CD14-positive monocyte (primary cell): ENCODE measurements around the gene LRRC49. TPM values are rescaled to one million over a fixed set of nuclear protein-coding genes. Genes with fewer than 3 reads are reported as not detected.
"Not testable (repeated sequence)": the region's sequence is repeated elsewhere in the genome, so short reads cannot be mapped to it uniquely, and the experiment has no call there.

ENCODE experiments used
- DNase-seq, 3 donors: peaks; one replicate each; pipeline ENCODE4 v3.0.0-alpha.2; 2011 to 2022
- H2AFZ ChIP-seq: 2 replicates; pipeline ENCODE4 v1.6.0; 2012; ENCODE audit warnings: mild to moderate bottlenecking, low read depth, low read length, inconsistent platforms; ENCODE audit not compliant: insufficient read depth, poor library complexity, severe bottlenecking
- H3K27ac ChIP-seq, 2 donors: 1 replicate in 1 of 2; 2 replicates in 1 of 2; pipeline ENCODE4 v1.5.1; 2012 to 2013; ENCODE audit warnings: low read length in 2 of 2, control low read depth in 1 of 2, inconsistent platforms in 1 of 2, low read depth in 1 of 2, mild to moderate bottlenecking in 1 of 2
- H3K27me3 ChIP-seq, 2 donors: one replicate each; pipeline versions ENCODE4 v1.6.0 to v1.6.1; 2011 to 2013; ENCODE audit warnings: low read length in 2 of 2; ENCODE audit not compliant: control insufficient read depth in 2 of 2, insufficient read depth in 2 of 2
- H3K36me3 ChIP-seq, 2 donors: replicated peaks in 1 of 2; 1 replicate in 1 of 2; 2 replicates in 1 of 2; pipeline versions ENCODE4 v1.5.1 to v1.6.1; 2012 to 2013; ENCODE audit warnings: low read length in 2 of 2, control low read depth in 1 of 2, inconsistent platforms in 1 of 2, mild to moderate bottlenecking in 1 of 2; ENCODE audit not compliant: insufficient read depth in 2 of 2, control insufficient read depth in 1 of 2
- H3K4me1 ChIP-seq, 2 donors: 1 replicate in 1 of 2; 2 replicates in 1 of 2; pipeline versions ENCODE4 v1.5.1 to v1.6.1; 2012 to 2013; ENCODE audit warnings: low read length in 2 of 2, control low read depth in 1 of 2, inconsistent platforms in 1 of 2, mild to moderate bottlenecking in 1 of 2, moderate library complexity in 1 of 2; ENCODE audit not compliant: insufficient read depth in 2 of 2, control insufficient read depth in 1 of 2
- H3K4me2 ChIP-seq: replicated peaks from 2 replicates; pipeline ENCODE3; 2012; ENCODE audit warnings: low read length, moderate library complexity, mild to moderate bottlenecking; ENCODE audit not compliant: poor library complexity, severe bottlenecking; ENCODE audit errors: extremely low read depth
- H3K4me3 ChIP-seq, 3 experiments: fragments of 200-600 bp in 1 of 3; sonication (generic) in 1 of 3; replicated peaks in 1 of 3; 1 replicate in 2 of 3; 2 replicates in 1 of 3; pipeline ENCODE4 v1.5.1; 2011 to 2013; ENCODE audit warnings: low read length in 3 of 3, mild to moderate bottlenecking in 3 of 3, control low read depth in 2 of 3, low read depth in 2 of 3, inconsistent platforms in 1 of 3, moderate library complexity in 1 of 3
- H3K79me2 ChIP-seq: 2 replicates; pipeline ENCODE4 v1.6.0; 2012; ENCODE audit warnings: mild to moderate bottlenecking, control low read depth, inconsistent platforms, low read length, moderate library complexity; ENCODE audit not compliant: insufficient read depth
- H3K9ac ChIP-seq: 2 replicates; pipeline ENCODE4 v1.6.0; 2017; ENCODE audit warnings: low read length, mild to moderate bottlenecking; ENCODE audit not compliant: insufficient read depth, poor library complexity, severe bottlenecking
- H3K9me3 ChIP-seq, 2 donors: replicated peaks in 1 of 2; 1 replicate in 1 of 2; 2 replicates in 1 of 2; pipeline versions ENCODE4 v1.5.1 to v1.6.1; 2012 to 2013; ENCODE audit warnings: low read length in 2 of 2, control low read depth in 1 of 2; ENCODE audit not compliant: control insufficient read depth in 1 of 2, insufficient read depth in 1 of 2
- H4K20me1 ChIP-seq: 2 replicates; pipeline ENCODE4 v1.6.0; 2012; ENCODE audit warnings: mild to moderate bottlenecking, low read length, control low read depth, moderate library complexity; ENCODE audit not compliant: insufficient read depth
- H3K27ac Mint-ChIP-seq, 7 donors: one replicate each; pipeline ENCODE4 v1.8.0; 2020; ENCODE audit warnings: mild to moderate bottlenecking in 7 of 7, mixed read lengths in 7 of 7, moderate library complexity in 6 of 7, inconsistent platforms in 2 of 7
- H3K27me3 Mint-ChIP-seq, 3 donors: one replicate each; pipeline ENCODE4 v1.8.0; 2021 to 2022; ENCODE audit warnings: low read depth in 3 of 3, mild to moderate bottlenecking in 3 of 3, mixed read lengths in 3 of 3, moderate library complexity in 3 of 3, inconsistent platforms in 1 of 3
- H3K36me3 Mint-ChIP-seq, 2 donors: one replicate each; pipeline ENCODE4 v1.8.0; 2020; ENCODE audit warnings: mixed read lengths in 2 of 2, inconsistent platforms in 1 of 2, mild to moderate bottlenecking in 1 of 2
- H3K4me1 Mint-ChIP-seq: one replicate; pipeline ENCODE4 v1.8.0; 2020; ENCODE audit warnings: mild to moderate bottlenecking, mixed read lengths
- H3K4me3 Mint-ChIP-seq, 2 donors: one replicate each; pipeline ENCODE4 v1.8.0; 2020; ENCODE audit warnings: mild to moderate bottlenecking in 2 of 2, mixed read lengths in 2 of 2, moderate library complexity in 1 of 2
- H3K9me3 Mint-ChIP-seq, 7 donors: one replicate each; pipeline ENCODE4 v1.8.0; 2020 to 2022; ENCODE audit warnings: mixed read lengths in 7 of 7, mild to moderate bottlenecking in 6 of 7, moderate library complexity in 6 of 7, inconsistent platforms in 2 of 7
- WGBS: methylation state at CpG from one replicate; pipeline ENCODE4 v1.1.5; 2013; ENCODE audit warnings: missing lambda C conversion rate; ENCODE audit not compliant: insufficient coverage; 5-methylcytosine and 5-hydroxymethylcytosine counted together
- intact Hi-C, 2 donors: fragments of 100-400 bp; cut with micrococcal nuclease; formaldehyde crosslinking; loops; one replicate each; pipeline versions ENCODE4 v1.15.0 to v1.15.1; 2023
- polyA plus RNA-seq, 3 donors: library from polyadenylated mRNA; depleted of rRNA in 1 of 3; unstranded in 2 of 3; stranded (reverse) in 1 of 3; fragments of 300-500 nt in 2 of 3; fragments of >200 nt in 1 of 3; fragmentation: Illumina TruSeq in 2 of 3; gene quantifications; 1 replicate in 2 of 3; 2 replicates in 1 of 3; pipeline ENCODE4 v1.2.3, GENCODE V29; 2012 to 2021
- TF ChIP-seq, protein P1 (sequence below): fragments of 200-600 bp; IDR thresholded peaks from one replicate; pipeline ENCODE4 v1.8.0; 2022; ENCODE audit warnings: antibody characterized with exemption, mild to moderate bottlenecking

LRRC49 gene
- polyA plus RNA-seq, 3 donors, result 0.08 to 0.51 (median 0.24) TPM

DNA sequence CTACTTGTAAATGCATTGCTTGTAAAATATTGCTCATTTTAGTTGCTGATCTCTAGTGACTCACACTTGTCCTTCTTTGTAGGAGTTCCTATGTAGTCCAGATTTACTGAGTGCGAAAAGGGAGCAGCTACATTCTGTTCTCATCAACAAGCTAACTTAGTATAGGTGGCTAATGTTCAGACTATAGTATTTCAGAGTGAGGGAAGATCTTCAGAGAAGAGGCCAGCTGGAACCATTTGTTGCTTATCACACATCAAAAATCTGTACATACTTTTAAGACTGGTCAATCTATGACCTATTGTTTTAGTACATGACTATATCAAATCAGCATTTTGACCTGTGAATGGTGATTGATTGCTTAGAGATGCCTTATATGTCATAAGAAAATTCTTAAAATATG is 151.4 kb downstream of the LRRC49 start:
- intact Hi-C loops, result no loop called here

DNA sequence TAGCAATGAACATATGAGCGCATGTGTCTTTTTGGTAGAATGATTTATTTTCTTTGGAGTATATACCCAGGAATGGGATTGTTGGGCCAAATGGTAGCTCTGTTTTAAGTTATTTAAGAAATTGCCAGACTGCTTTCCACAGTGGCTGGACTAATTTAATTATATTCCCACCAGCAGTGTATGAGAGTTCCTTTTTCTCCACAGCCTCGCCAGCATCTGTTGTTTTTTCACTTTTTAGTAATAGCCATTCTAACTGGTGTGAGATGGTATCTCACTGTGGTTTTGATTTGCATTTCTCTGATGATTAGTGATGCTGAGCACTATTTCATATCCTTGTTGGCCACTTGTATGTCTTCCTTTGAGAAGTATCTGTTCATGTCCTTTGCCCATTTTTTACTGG is 153.5 kb downstream of the LRRC49 start:
- H3K9ac ChIP-seq, H3K79me2 ChIP-seq, H3K4me1 Mint-ChIP-seq, H4K20me1 ChIP-seq, DNase-seq, H3K27me3 ChIP-seq, H3K4me3 Mint-ChIP-seq, H3K27ac Mint-ChIP-seq, H3K4me1 ChIP-seq, H3K9me3 Mint-ChIP-seq, H3K4me2 ChIP-seq, H3K9me3 ChIP-seq, H2AFZ ChIP-seq, H3K27ac ChIP-seq, H3K27me3 Mint-ChIP-seq, H3K36me3 ChIP-seq, intact Hi-C loops, H3K4me3 ChIP-seq, H3K36me3 Mint-ChIP-seq: not testable (repeated sequence)
- WGBS, result 100% methylated on average over 1 of the region's 2 CpGs

More for the DNA sequence above, 151.4 kb downstream of the LRRC49 start:
- TF ChIP-seq, protein P1, sequence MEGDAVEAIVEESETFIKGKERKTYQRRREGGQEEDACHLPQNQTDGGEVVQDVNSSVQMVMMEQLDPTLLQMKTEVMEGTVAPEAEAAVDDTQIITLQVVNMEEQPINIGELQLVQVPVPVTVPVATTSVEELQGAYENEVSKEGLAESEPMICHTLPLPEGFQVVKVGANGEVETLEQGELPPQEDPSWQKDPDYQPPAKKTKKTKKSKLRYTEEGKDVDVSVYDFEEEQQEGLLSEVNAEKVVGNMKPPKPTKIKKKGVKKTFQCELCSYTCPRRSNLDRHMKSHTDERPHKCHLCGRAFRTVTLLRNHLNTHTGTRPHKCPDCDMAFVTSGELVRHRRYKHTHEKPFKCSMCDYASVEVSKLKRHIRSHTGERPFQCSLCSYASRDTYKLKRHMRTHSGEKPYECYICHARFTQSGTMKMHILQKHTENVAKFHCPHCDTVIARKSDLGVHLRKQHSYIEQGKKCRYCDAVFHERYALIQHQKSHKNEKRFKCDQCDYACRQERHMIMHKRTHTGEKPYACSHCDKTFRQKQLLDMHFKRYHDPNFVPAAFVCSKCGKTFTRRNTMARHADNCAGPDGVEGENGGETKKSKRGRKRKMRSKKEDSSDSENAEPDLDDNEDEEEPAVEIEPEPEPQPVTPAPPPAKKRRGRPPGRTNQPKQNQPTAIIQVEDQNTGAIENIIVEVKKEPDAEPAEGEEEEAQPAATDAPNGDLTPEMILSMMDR, result no peak
- H3K4me2 ChIP-seq, result no peak overlapping the region
- no peaks in the 10 kb centered on the region for H3K4me1 ChIP-seq
- H3K4me3 ChIP-seq, result no peak overlapping the region
- peaks cover 0 to 2% (median 0%) of the 10 kb centered on the region in 7 donors for H3K9me3 Mint-ChIP-seq
- no peak overlapping the region for H3K27ac ChIP-seq
- no peaks in the 10 kb centered on the region for H3K36me3 Mint-ChIP-seq
- peaks cover 0 to 6% (median 2%) of the 10 kb centered on the region in 3 donors for H3K27me3 Mint-ChIP-seq
- H3K4me1 Mint-ChIP-seq, result no peaks in the 10 kb centered on the region
- H3K27me3 ChIP-seq, result no peaks in the 10 kb centered on the region
- no peaks in the 10 kb centered on the region for H3K79me2 ChIP-seq
- no peak for DNase-seq
- no peaks in the 10 kb centered on the region for H3K36me3 ChIP-seq
- no peak overlapping the region for H3K4me3 Mint-ChIP-seq
- no peak overlapping the region for H2AFZ ChIP-seq
- H3K9me3 ChIP-seq, result no peaks in the 10 kb centered on the region
- no CpG with 5 or more reads among the region's 1 CpG for WGBS
- no peak overlapping the region for H3K27ac Mint-ChIP-seq
- no peak overlapping the region for H3K9ac ChIP-seq
- H4K20me1 ChIP-seq, result no peaks in the 10 kb centered on the region
